ENCODE results near the gene CDK11B. TPM values are rescaled to one million over a fixed set of nuclear protein-coding genes. Genes with fewer than 3 reads are reported as not detected.
A peak's percentile ranks its signal among the peaks of the same experiment; 100 is the strongest.
"Not testable (repeated sequence)": the region's sequence is repeated elsewhere in the genome, so short reads cannot be mapped to it uniquely, and the experiment has no call there.

The CDK11B gene
- total and polyA plus RNA-seq, 2 donors from 2014 or later = 13.9 to 24.0 TPM

GRCh38 chr1:1597275-1597930 is 61.4 kb downstream of the CDK11B start:
- H3K4me3 ChIP-seq (ENCODE audit: low read length in 3 of 3) = no peak overlapping the region
- no peak overlapping the region for H3K27ac ChIP-seq (ENCODE audit: low read depth in 2 of 2, low read length in 2 of 2)
- H3K9me3 ChIP-seq (ENCODE audit: control insufficient read depth in 2 of 3, insufficient read depth in 1 of 3, low read length in 3 of 3) = no peaks in the 10 kb centered on the region
- FAIRE-seq = no peak
- H3K4me1 ChIP-seq (ENCODE audit: control insufficient read depth in 2 of 3, insufficient read depth in 2 of 3, low read depth in 1 of 3, low read length in 3 of 3) = peaks cover 0 to 17% (median 0%) of the 10 kb centered on the region in 3 donors
- H3K36me3 ChIP-seq (ENCODE audit: control insufficient read depth in 2 of 3, insufficient read depth in 3 of 3, low read length in 3 of 3) = no peaks in the 10 kb centered on the region
- intact Hi-C loops (cut with DNase I) = no loop called here
- peak; percentile 27 for TF ChIP-seq CTCF (IDR thresholded peaks at IDR 0.05; ENCODE audit: borderline replicate concordance, extremely low read depth, insufficient read depth)
- peaks cover 11% of the 10 kb centered on the region for H3K27me3 ChIP-seq (ENCODE audit: control insufficient read depth, insufficient read depth, low read length)
- H3K9ac ChIP-seq (ENCODE audit: low read length in 3 of 3) = peak overlapping the region in 1 of 3 donors; percentile 12
- DNase-seq = peak in 3 of 5 donors; percentile 61 to 80 (median 74)

- intact Hi-C loops (cut with DNase I) = no loop called here
- Histone ChIP-seq H3K27me3 (ENCODE audit: control insufficient read depth, insufficient read depth, low read length) (peaks cover 11% of the 10 kb centered on the region), H3K36me3 (ENCODE audit: control insufficient read depth in 2 of 3, insufficient read depth in 3 of 3, low read length in 3 of 3) (no peaks in the 10 kb centered on the region), H3K9me3 (ENCODE audit: control insufficient read depth in 2 of 3, insufficient read depth in 1 of 3, low read length in 3 of 3) (no peaks in the 10 kb centered on the region), H3K27ac (ENCODE audit: low read depth in 2 of 2, low read length in 2 of 2) (no peak overlapping the region), H3K4me1 (ENCODE audit: control insufficient read depth in 2 of 3, insufficient read depth in 2 of 3, low read depth in 1 of 3, low read length in 3 of 3) (peaks cover 0 to 17% (median 0%) of the 10 kb centered on the region in 3 donors), H3K9ac (ENCODE audit: low read length in 3 of 3) (no peak overlapping the region), H3K4me3 (ENCODE audit: low read length in 3 of 3) (no peak overlapping the region)
- FAIRE-seq = no peak
- no peak for TF ChIP-seq CTCF (IDR thresholded peaks at IDR 0.05; ENCODE audit: borderline replicate concordance, extremely low read depth, insufficient read depth)
- no peak for DNase-seq
These were observed 62.1 kb downstream of the CDK11B start for GRCh38 chr1:1596493-1597274.

- H3K9ac ChIP-seq (ENCODE audit: low read length in 3 of 3); H3K27me3 ChIP-seq (ENCODE audit: control insufficient read depth, insufficient read depth, low read length); H3K27ac ChIP-seq (ENCODE audit: low read depth in 2 of 2, low read length in 2 of 2); intact Hi-C loops (cut with DNase I); DNase-seq; H3K4me3 ChIP-seq (ENCODE audit: low read length in 3 of 3); H3K9me3 ChIP-seq (ENCODE audit: control insufficient read depth in 2 of 3, insufficient read depth in 1 of 3, low read length in 3 of 3); FAIRE-seq; H3K36me3 ChIP-seq (ENCODE audit: control insufficient read depth in 2 of 3, insufficient read depth in 3 of 3, low read length in 3 of 3): not testable (repeated sequence)
- peaks cover 0 to 13% (median 0%) of the 10 kb centered on the region in 3 donors for H3K4me1 ChIP-seq (ENCODE audit: control insufficient read depth in 2 of 3, insufficient read depth in 2 of 3, low read depth in 1 of 3, low read length in 3 of 3)
These were observed 63.5 kb downstream of the CDK11B start for GRCh38 chr1:1595341-1595740.

- no peak overlapping the region for H3K27ac ChIP-seq (ENCODE audit: low read depth in 2 of 2, low read length in 2 of 2)
- no peak overlapping the region for H3K9ac ChIP-seq (ENCODE audit: low read length in 3 of 3)
- no peaks in the 10 kb centered on the region for H3K36me3 ChIP-seq (ENCODE audit: control insufficient read depth in 2 of 3, insufficient read depth in 3 of 3, low read length in 3 of 3)
- no peak overlapping the region for H3K4me3 ChIP-seq (ENCODE audit: low read length in 3 of 3)
- intact Hi-C loops (cut with DNase I) = no loop called here
- peaks cover 8% of the 10 kb centered on the region for H3K27me3 ChIP-seq (ENCODE audit: control insufficient read depth, insufficient read depth, low read length)
- TF ChIP-seq CTCF (IDR thresholded peaks at IDR 0.05; ENCODE audit: borderline replicate concordance, extremely low read depth, insufficient read depth) = no peak
- H3K4me1 ChIP-seq (ENCODE audit: control insufficient read depth in 2 of 3, insufficient read depth in 2 of 3, low read depth in 1 of 3, low read length in 3 of 3) = peaks cover 0 to 13% (median 0%) of the 10 kb centered on the region in 3 donors
- DNase-seq (peak in 1 of 5 donors; percentile 28), FAIRE-seq (no peak)
- no peaks in the 10 kb centered on the region for H3K9me3 ChIP-seq (ENCODE audit: control insufficient read depth in 2 of 3, insufficient read depth in 1 of 3, low read length in 3 of 3)
These were observed 64.1 kb downstream of the CDK11B start for GRCh38 chr1:1594602-1595260.

Measured in kidney (tissue), 14 donors.